ENCODE data around the gene RUFY2.
"Not testable (repeated sequence)": the region's sequence is repeated elsewhere in the genome, so short reads cannot be mapped to it uniquely, and the experiment has no call there.

Gene RUFY2, protein sequence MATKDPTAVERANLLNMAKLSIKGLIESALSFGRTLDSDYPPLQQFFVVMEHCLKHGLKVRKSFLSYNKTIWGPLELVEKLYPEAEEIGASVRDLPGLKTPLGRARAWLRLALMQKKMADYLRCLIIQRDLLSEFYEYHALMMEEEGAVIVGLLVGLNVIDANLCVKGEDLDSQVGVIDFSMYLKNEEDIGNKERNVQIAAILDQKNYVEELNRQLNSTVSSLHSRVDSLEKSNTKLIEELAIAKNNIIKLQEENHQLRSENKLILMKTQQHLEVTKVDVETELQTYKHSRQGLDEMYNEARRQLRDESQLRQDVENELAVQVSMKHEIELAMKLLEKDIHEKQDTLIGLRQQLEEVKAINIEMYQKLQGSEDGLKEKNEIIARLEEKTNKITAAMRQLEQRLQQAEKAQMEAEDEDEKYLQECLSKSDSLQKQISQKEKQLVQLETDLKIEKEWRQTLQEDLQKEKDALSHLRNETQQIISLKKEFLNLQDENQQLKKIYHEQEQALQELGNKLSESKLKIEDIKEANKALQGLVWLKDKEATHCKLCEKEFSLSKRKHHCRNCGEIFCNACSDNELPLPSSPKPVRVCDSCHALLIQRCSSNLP

DNA sequence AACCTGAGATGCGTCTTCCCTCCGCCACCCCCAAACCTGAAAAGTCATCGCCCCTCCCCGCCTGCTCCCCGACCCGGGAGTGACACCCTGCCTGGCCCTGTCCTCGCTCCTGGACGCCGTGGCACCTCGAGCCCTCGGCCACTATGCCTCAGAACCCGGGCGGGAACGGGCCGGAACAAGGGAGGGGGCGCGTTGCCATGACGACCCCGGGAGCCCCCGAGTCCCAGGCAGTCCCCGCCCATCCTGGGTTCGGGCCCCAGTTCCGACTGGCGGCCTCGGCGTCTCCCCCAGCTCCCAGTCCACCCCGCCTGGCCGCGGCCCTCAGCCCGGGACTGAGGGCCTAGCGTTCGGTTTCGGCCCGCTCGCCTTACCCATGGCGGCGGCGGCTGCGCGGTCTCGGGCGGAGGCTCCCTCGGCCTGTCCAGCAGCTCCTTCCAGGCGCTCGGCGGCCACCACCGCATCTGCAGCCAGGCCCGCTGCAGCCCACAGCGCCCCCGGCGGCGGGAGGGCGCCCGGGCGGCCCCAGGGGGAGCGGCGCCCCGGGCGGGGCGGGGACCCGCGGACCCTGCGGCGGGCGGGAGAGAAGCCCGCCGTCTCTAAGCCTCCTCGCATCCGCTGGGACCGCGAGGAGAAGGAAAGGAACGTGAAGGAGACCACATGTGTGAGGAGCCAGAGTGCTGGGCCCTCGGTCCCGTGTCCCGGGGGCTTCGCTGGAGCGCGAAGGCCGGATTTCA, at the start of gene RUFY2:
Gene RUFY2 (minus strand): TSS at position 463 of the 734 bp plus-strand sequence. CDS start 88 bp downstream, at position 375.
- peak; percentile 58 for DNase-seq

DNA sequence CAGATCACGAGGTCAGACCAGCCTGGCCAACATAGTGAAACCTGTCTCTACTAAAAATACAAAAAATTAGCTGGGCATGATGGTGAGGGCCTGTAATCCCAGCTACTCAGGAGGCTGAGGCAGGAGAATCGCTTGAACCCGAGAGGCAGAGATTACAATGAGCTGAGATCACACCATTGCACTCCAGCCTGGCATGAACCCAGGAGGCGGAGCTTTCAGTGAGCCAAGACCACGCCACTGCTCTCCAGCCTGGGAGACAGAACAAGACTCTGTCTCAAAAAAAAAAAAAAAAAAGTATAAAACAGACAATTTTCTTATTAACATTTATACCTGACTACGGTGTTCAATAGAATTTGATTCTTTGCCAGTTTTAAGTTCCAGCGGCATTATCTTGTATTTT, 42.6 kb upstream of the RUFY2 start:
- not testable (repeated sequence) for DNase-seq

DNA sequence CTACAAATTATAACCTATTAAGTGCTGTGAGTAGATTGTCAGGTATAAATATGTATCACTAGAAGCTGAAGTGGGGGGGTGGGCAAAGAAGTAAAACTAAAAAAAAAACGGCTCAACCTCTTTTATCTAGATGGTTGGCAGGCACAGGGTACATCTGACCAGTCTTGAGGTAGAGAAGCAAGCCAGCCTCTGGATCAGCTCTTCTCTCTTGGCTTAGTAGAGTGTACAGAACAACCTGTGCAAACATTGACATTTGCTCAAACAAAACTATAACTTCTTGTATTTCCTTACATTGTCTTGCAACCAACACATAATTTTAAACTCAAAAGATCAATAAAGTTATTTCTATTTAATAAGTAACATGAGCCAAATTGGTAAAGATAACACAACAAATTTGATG, 39.1 kb upstream of the RUFY2 start:
- DNase-seq = no peak

DNA sequence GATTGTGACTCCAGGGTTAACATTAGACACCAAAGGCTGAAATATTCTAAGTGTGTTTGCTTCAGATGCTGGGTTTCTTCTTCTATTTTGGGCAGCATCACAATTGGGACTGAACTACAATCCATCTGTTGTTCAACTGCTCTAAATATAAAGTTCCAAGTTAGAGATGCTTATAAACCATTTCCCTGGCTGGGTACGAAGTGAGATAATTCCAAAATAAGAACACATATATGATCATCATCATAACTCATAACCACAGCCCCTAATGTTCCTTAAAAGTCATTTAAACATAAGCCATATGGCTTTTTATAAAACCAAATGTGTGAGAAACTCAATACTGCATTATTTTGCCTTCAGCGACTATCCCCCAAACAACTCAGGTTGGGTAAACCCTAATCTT, 35.9 kb upstream of the RUFY2 start:
- DNase-seq = no peak

DNA sequence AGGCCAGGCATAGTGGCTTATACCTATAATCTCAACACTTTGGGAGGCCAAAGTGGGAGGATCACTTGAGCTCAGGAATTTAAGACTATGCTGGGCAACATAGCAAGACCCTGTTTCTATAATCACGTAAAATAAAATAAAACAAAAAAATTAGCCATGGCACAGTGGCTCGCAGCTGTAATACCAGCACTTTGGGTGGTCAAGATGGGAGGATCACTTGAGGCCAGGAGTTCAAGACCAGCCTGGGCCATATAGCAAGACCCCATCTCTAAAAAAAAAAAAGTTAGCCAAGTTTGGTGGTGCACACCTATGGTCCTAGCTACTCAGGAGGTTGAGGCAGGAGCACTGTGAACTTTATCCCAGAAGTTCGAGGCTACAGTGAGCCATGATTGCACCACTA, 33.8 kb upstream of the RUFY2 start:
- no peak for DNase-seq

DNA sequence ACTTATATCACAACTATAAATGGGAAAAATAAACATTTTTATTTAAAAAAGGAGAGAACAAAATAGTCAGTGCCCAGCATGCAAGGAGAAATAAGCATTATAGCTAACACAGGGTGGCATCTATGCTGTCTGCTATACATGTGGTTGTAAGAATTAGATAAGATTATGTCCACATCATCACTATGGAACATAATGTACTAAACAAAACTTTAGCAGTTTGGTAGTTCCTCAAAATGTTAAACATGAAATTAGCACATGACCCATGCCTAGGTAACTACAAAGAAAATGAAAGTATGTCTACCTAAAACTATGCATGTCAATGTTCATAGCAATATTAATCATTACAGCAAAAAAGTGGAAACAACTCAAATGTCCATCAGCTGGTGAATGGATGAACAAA, 28.7 kb upstream of the RUFY2 start:
- DNase-seq = no peak

DNA sequence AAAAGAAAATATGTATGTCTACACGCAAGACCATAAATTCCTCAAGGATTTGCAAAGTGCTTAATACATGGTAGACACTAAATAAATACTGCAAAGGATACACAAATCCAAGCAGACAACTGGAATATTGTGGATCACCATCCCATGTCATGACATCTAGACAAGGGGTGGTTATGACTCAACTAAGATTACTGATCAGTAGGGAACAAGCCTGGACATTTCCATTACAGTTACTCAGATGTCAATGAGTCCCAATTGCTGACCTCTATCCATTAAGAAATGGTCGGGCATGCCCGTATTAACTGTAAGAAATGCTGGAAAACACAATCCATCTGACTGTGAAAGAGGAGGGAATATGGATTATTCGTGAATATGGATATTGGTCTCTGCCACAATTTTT, 27.6 kb upstream of the RUFY2 start:
- DNase-seq = no peak

DNA sequence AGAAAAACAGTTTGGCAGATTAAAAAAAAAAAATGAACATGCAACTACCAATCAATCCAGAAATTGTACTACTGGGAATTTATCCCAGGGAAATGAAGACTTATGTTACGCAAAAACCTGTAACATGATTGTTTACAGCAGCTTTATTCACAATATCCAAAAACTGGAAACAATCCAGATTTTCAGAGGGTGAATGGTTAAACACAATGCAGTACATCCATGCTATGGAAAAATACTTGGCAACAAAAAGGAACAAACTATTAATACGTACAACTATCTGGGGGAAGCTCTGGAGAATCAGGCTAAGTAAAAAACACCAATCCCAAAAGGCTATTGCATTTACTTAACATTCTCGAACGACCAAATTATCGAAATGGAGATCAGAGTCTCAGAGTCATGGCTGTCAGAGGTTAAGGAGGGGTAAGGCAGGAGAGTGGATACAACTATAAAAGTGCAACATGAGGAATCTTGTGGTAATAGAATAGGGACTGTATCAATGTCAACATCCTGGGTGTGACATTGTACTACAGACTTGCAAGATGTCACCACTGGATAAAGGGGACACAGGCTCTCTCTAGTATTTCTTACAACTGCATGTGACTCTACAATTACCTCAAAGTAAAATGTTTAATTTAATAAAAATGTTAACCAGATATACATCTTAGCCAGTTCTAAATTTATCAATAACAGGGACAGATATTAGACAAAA, 21.5 kb upstream of the RUFY2 start:
- no peak for DNase-seq

DNA sequence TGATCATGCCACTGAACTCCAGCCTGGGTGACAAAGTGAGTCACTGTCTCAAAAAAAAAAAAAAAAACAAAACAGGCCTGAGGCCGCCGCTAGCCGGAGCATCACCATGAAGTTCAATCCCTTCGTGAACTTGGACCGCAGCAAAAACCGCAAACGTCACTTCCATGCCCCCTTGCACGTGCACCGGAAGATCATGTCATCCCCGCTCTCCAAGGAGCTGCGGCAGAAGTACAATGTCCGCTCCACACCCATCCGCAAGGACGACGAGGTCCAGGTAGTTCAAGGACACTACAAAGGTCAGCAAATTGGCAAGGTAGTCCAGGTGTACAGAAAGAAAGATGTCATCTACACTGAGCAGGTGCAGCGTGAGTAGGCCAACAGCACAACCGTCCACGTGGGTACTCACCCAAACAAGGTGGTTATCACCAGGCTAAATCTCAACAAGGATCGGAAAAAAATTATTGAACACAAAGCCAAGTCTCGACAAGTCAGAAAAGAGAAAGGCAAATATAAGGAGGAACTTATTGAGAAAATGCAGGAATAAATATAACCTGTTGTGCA, 17.5 kb upstream of the RUFY2 start:
- DNase-seq = no peak

DNA sequence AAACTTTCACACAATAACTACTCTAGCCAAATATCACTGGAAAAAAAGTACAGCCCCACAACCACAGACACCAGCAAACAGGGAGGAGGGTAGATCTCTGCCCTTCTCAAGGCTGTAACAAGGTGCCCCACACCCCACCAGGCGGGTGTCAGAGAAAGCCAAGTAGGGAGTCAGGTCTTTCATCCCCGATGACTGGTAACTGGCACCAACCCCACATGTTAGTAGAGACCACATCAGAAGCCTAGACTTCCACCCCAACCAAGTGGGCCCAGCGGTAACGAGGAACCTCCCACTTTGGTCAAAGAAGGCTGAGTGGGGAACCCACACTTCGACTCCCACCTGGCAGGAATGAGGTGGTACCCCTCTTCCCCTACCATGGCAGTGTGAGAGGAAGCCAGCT, 16.4 kb upstream of the RUFY2 start:
- no peak for DNase-seq

DNA sequence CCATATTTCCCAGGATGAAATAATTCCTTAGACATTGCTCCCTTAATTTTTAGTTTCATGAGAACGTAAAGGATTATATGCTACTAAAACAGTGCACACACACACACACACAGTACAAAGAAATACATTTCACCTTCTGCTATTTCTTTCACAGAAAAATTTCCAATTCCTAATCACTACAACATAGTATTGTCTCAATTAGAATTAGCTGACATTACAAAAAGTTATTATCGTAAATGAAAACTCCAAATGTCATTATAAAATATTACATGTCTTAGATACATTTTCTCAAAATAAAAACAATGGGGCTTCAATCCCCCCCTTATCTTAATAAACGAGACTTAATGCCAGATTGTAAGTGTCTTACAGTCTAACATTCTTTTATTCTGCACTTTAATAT, 12.3 kb upstream of the RUFY2 start:
- DNase-seq = no peak

DNA sequence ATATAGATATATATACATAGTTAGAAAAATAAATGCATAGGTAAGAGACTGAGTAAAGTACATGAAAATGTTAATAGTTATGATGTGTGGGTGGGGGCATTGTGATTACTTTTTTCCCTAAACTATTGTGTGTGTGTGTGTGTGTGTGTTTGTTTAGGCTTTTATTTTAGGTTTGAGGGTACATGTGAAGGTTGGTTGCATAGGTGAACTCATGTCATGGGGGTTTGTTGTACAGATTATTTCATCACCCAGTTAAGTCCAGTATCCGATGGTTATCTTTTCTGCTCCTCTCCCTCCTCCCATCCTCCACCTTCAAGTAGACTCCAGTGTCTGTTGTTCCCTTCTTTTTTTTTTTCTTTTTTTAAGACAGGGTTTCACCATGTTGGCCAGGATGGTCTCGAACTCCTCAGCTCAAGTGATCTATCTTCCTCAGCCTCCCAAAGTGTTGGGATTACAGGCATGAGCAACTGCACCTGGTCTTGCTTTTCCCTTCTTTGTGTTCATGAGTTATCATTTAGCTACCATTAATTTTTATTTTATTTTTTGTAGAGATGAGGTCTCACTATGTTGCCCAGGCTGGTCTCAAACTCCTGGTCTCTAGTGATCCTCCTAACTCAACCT, 1.9 kb upstream of the RUFY2 start:
- DNase-seq = no peak

DNA sequence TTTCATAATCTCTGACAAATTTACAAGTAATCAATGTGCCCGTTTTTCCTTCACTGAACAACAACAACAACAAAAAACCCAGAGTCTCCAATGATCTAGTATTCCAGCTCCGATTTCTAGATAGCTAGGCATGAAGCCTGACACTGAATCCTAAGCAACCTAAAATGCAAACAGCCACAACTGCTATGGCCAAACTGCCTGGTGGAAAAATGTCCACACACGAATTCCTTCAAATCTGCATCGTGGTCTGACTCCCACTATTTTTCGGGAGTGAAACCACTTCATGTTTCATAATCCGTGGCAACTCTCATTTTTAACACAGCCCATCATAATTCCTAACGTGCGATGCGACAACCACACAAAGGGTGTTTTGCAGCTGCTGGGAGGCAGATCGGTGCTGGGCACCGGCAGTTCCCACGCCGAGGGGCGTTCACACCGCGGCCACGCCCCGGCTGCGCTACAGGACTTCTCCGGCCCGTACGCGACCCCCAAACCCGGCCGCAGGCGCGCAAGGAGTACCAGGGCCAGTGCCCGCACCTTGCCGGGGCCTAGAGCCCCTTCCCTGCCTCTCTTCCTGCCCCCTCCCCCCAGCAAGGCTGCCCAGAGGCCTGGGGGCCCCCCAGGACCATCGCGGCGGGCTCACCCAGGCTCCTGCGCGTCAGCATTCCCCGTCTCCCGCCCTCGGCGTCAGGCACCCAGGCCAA, 814 bp downstream of the RUFY2 start:
- DNase-seq = peak; percentile 58

DNA sequence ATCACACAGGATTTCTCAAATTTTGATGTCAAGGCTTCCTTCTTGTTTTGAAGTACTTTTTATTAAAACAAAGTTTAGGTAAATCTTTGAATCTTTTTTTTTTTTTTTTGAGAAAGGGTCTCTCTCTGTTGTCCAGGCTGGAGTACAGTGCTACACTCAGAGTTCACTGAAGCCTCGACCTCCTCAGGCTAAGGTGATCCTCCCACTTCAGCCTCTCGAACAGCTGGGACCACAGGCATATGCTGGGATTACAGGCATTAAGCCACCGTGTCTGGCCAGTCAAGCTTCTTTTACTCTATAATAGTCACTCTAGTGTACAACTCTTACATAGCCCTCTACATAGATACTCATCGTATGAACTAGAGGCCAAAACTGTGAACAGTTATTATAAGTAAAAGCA, 3.4 kb downstream of the RUFY2 start:
- no peak for DNase-seq

DNA sequence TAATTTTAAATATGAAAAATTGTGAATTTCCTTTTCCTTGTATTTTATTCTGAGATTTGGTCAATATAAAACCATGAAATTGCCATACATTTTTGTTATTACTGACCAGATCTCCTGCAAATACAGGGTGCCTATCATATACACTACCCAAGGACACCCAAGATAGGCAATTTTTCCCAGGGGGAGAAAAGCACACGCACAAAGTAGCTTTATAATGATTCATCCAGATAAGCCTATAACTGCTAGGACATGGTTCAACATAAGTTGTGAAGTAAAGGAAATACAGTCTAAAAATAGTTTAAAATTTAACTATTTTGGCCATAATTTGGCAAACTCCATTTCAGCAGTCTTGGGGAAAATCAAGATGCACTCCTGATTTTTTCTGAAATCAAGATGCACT, 4.8 kb downstream of the RUFY2 start:
- DNase-seq = no peak

DNA sequence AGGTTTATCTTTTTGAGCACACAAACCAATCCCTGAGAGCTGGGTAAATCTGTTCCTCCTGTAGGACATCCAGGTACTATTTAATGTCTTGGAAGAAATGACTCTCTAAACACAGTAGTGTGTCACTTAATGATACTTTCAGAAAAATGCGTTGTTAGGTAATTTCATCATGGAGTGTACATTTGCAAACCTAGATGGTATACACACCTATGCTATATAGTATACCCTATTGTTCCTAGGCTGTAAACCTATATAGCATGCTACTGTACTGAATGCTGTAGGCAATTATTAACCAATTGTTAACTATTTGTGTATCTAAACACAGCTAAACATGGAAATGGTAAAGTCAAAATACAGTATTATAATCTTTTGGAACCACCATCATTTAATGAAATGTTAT, 10.1 kb downstream of the RUFY2 start:
- DNase-seq = no peak

DNA sequence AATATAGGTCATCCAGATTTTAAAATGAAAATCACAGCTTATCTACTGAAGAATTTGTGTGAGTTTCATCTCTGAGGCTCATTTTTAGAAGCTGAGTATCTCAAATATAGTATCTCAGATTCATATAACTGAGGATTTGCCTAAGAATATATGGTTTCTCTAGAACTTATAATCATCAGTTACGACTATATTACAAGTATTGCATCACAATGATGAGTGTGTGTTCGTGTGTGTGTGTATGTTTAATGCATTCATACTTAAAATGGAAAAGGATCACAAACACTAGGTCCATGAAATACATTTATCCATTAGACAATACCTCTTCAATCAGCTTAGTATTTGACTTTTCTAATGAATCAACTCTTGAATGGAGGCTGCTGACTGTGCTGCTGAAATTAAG, 21.3 kb downstream of the RUFY2 start:
- no peak for DNase-seq

DNA sequence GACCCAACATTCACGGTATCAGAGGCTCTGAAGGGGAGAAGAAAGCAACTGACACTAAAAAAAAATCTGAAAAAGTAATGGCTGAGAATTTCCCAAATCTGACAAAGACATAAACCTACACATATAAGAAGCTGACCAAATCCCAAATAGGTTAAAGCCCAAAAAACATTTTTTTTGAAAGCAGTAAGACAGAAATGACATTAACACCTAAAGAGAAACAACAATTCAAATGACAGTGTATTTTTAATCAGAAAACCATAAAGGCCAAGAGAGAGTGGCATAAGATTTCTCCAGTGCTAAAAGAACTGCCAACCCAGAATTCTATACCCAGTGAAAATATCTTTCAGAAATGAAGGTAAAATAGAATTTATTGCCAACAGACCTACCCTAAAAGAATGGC, 35.5 kb downstream of the RUFY2 start:
- no peak for DNase-seq

DNA sequence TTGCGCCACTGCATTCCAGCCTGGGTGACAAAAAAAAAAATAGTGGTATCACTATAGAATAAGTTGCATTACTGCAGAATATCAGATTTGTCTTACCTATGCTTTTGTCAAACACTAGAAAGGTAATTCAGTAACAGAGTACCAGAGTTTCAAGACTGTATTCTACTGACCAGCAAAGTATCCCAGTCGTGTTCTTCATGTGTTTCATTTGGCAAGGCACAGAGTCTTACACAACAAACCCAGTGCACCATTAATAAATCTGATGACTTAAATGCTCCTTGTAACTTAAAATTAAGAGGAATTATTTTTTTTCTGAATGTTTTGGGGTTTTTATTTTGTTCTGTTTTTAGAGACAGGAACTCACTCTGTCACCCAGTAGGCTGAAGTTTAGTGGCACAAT, 40.0 kb downstream of the RUFY2 start:
- DNase-seq = no peak

DNA sequence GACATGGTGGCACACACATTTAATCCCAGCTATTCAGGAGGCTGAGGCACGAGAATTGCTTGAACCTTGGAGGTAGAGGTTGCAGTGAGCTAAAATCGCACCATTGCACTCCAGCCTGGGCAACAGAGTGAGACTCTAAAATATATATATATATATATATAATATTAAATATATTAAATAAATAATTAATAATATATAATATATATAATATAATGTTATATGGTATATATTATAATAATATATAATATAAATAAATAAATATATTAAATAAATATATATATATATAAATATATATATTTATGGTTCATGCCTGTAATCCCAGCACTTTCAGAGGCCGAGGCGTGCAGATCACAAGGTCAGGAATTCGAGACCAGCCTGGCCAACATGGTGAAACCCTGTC, 40.5 kb downstream of the RUFY2 start:
- DNase-seq = no peak

DNA sequence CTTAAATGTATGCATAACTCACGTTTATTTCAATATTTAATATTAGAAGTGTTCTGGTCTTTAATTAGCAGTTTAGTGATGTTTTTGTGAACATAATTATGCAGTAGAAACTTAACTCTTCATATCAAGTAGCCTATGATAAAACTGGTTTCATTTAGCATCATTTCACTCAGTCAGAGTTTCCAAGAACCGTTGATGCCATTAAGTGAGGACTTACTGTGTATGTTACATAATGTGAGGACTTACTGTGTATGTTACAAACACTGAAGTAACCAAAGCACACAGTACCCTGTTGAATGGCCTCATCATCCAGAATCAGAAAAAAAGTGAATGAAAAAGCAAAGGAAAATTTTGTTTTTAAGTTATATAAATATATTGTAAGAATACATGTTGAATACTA, 41.5 kb downstream of the RUFY2 start:
- DNase-seq = no peak
